Stimulated activated CD4-positive, alpha-beta T cell treated with anti-CD3 and anti-CD28 coated beads, Interleukin-12 subunit alpha, Interleukin-12 subunit beta, amount 100 ng/mL, for 4 hours (primary cell): ENCODE results near the gene THEM5.
A peak's percentile ranks its signal among the peaks of the same experiment; 100 is the strongest.
"Not testable (repeated sequence)": the region's sequence is repeated elsewhere in the genome, so short reads cannot be mapped to it uniquely, and the experiment has no call there.

Source experiments
- DNase-seq: peaks from one replicate; pipeline ENCODE4 v3.0.0-alpha.2; 2020

THEM5 gene

DNA sequence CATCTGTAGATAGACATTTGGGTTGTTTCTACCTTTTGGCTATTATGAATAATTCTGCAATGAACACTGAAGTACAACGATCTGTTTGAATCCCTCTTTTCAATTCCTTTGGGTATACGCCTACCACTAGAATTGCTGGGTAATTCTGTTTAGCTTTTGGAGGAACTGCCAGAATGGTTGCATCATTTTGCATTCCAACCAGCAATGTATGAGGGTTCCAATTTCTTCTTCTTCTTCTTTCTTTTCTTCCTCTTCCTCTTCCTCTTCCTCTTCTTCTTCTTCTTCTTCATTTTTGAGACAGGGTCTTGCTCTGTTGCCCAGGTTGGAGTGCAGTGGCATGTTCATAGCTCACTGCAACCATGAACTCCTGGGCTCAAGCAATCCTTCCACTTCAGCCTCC is 13.8 kb upstream of the THEM5 start:
- no peak for DNase-seq

DNA sequence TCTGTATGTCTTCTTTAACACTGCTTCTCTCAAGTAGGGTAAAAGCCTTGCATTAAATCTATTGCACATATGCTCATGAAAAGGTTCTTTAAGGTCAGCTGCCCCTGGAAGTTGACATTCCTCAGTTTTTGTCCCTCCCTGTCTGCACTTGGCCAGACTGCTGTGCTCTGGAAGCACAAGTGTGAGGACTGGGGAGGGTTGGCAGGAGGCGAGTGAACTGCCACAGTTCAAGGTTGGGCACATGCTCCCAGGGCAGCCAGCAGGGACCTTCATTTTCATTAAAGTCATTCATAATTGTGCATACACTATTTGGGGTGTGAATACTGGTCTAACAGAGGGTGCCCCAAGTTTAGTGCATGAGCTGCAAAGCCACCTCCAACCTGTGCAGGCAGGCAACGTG is 10.9 kb upstream of the THEM5 start:
- DNase-seq, result no peak

DNA sequence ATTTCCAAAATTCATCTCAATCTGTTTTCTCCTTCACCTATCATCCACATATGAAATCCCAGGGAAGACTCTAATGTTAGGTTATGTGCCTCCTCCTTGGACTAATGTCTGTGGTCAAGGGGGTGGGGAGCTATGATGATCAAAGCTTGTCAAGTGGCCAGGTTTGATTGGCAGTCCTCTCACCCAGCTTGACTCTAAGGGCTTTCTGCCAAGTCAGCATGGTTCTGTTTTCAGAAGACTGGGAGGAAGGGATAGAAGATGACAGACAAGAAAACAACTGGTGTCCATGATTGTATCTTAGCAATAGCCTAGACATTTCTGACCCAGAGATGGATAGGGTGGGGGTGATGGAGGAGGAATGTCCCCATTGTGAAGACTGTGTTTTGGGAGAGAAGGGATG is 9.1 kb upstream of the THEM5 start:
- no peak for DNase-seq

DNA sequence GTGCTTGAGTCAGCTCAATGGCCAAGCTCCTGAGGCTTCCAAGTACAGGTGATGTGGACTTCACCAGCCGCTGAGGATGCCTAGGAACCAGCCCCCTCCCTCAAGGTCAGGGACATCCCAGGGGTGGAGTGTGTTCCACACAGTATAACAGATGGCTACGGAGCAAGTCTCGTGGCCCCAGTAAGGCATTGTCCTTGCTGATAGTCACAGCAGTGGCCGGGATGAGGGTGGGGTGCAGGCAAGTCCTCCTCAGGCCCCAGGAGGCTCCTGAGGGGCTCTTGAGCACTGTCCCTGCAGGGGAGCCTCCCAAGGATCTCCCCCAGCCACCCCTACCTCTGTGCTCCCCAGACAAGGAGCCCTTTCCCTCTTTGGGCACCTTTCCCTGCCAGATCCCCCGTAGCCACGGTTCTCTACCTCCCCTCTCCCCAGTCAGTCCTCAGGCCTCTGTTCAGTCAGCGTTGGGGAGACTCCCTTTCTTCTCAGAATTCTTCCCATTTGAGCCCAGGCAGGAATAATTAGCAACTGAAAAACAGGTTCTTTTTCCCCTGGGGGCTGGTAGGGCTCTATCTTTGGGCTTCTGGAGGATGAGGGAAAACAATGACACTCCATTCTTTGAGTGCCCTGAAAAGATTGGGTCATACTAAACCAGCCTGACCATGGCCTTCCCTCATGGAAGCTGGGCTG is 7.1 kb upstream of the THEM5 start:
- no peak for DNase-seq

DNA sequence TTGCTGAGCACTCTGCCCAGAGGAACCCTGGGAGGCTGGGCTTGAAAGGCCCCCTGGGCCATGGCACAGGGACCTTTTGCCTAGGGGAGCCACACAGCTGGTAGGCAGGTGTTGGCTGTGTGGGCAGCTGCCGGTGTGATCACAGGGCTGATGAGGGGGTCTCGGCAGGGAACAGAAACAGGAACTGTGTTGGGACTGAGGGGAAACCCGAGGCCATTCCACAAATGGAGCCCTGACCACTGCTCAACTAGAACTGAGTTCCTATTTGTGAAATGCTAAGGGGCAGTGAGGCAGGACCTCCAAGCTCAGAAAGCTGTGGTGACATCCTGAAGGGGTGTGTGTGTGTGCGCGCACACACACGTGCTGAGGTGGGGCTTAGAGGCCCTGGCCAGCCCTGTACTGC is 6.4 kb upstream of the THEM5 start:
- no peak for DNase-seq

DNA sequence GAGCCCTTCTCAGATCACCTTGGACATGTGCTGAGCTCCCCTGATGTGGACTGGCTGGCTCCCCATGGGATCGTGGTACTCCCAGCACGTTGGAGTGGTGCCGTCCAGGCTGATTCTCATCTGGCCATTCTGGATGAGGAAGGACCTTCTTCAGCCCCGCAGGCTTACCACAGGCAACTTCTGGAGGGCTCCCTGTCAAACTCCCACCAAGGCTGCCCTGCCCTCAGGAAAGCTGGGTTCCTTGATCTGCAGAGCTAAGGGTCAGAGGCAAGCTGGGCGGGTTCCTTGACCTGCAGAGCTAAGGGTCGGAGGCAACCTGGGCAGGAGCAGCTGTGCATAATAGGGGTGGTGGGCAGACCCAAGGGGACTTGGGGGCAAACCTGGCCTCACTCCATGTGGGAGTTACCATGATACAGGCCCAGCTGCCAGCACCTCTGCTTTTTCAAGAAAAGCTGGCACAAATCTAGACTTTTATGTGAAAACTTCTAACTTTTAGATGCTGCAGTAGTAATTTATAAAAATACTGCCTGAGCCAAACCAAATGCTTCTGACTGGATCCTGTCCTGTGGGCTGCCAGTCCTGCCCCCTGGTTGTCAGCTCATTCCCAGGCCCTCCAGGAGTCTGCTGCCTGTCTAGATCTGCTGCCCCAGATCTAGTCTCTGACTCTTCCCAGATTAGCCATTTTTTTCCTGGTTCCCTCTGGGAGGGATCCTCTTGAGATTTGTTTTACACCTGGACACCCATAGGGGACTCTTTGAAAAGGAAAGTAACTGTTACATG is 5.6 kb upstream of the THEM5 start:
- DNase-seq, result no peak

DNA sequence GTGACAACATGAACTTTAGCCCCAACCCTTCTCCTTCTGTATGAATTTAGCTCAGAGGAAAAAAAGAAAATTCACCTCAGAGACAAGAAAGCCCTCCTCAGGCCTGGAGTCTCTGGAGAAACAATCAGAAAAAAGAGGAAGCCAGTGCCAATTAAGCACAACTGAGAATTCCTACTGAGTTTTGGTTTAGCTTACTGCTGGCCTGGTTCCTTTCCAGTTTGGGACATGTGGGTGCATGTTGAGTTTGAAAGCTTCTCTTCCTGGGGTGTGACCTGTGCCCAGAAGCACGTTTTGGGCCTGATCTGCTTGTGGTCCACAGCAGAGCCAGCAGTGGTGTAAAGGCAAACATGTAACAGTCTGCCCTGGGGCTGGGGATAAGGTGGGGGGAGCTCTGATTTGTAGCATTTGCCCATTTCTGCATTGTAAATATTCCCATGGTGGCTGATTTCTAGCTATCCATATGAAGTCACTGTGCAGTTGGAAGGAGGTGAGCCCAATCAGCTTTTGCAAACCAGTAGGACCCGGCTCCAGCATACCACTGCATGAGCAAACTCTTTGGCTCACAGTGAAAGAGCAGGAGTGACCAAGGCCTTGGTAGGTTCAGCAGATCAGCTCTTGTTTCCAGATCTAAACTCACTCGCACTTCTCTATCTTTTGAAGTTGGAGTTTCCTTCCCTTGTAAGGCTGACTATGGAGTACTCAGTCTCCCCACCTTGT is 4.7 kb upstream of the THEM5 start:
- DNase-seq, result no peak

DNA sequence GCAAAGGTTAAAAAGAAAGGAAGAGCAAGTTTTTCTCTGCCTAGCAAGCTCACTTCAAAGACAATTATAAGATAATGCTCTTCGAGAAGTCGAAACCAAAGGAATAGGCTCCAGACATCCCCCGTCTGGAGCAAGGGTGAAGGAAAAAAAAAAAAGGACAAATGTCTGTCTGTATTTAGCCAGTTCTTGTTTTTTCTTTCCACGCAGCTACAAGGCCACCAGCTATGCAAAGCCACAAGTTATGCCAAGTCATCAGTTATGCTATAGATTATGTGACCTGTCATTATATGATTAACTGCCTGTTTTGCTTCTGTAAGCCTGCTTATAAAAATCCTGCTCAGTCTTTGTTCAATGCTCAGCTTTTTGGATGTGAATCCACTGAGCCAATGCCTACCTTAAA is 2.4 kb upstream of the THEM5 start:
- DNase-seq, result no peak

DNA sequence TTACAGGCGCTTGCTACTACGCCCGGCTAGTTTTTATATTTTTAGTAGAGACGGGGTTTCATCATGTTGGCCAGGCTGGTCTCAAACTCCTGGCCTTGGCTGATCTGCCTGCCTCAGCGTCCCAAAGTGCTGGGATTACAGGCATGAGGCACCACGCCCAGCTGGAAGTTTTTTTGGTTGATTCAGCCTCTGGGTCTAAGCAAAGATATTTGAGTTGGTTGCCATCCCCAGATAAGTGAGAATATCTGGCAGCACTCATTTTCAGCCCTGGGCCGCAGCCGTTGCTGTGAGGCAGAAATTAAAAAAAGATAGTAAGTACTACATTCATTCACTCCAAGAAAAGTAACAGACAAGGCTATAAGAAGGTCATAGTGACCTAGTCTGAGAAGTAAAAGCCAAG is 2.0 kb upstream of the THEM5 start:
- DNase-seq, result not testable (repeated sequence)

DNA sequence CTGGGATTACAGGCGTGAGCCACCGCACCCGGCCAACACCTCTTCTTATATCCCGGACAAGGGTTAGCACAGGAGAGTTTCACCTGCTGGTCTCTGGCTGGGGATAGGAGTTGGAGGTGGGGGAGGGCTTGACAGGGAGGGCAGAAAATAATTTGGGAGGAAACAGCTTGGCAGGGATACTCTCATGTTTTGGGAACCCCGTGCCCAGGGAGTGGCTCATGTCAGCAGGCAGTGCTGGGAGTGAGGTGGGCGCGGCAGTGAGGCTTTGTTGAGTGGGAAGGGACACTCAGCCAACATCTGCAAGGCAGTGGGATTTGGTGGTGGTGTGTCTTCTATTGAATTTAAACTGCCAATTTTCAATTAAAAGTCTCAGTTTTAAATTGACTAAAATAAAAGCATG is 1.1 kb upstream of the THEM5 start:
- no peak for DNase-seq

DNA sequence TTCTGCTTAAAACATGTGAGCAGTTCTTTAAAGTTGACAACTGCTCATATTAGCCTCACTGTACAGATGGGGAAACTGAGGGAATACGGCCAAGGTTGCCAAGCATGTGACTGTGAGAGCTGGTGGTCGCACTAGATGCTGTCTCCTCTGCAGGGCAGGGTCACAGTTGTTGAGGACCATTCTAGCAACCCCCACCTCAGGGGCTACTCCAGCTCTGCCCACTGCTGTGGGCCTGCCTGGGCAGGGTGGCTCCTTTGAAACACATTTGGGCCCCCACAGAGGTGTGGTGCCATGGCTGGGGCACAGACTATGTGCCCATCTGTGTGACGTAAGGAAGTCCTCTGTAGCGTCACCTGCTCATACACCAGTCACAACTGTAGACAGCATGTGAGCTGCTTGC is 779 bp downstream of the THEM5 start:
- DNase-seq, result no peak

DNA sequence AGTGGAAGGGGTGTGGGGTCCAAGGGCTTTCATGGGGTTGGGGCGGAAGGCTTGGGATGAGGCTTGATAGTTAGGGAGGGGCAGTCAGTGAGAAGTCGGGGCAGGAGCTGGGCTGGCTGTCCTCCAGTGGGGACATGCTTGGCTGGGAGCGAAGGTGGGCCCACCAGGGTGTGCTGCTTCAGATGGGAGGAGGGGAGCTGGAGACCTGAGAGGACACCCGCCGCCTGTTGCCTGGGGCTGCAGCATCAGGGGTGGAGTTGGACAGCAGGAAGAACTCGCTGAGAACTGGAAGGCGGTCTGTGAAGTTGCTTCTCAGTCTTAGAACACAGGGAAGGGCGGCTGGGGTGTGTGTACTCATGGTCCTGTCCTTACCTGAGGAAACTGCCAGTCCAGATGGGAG is 1.6 kb downstream of the THEM5 start:
- no peak for DNase-seq

DNA sequence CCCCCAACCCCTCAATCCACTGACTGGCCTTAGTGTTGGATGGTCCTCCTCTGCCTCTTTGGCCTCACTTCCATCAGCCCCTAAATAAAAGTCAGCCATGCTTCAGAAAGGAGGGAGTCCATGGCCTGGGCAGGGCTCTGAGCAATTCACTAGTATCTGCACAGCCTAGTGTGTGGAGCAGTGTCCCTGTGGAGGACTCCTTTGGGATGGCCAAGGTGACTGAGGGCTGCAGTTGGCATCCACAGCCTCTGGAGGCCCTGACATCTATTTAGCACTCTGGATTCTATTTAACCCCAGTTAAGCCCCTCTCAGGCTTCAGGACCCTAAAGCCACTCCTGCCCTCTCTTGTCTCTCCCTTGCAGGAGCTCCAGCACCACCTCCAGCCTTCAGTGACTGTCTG is 3.6 kb downstream of the THEM5 start:
- DNase-seq, result no peak

DNA sequence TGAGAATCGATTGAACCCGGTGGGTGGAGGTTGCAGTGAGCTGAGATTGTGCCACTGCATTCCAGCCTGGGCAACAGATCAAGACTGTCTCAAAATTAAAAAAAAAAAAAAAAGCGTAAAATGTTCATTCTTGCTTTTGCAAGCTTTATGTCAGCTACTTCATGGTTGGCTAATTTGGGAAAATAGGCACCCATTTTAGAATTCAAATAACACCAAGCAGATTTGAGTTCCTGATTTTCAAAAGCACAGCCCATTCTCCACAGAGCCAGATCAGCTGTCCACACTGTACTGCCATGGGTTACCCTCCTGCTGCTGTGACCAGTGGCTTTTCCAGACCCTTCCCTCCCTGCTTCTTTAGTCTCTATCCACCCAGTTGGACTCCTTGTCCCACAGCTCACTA is 4.4 kb downstream of the THEM5 start:
- no peak for DNase-seq

DNA sequence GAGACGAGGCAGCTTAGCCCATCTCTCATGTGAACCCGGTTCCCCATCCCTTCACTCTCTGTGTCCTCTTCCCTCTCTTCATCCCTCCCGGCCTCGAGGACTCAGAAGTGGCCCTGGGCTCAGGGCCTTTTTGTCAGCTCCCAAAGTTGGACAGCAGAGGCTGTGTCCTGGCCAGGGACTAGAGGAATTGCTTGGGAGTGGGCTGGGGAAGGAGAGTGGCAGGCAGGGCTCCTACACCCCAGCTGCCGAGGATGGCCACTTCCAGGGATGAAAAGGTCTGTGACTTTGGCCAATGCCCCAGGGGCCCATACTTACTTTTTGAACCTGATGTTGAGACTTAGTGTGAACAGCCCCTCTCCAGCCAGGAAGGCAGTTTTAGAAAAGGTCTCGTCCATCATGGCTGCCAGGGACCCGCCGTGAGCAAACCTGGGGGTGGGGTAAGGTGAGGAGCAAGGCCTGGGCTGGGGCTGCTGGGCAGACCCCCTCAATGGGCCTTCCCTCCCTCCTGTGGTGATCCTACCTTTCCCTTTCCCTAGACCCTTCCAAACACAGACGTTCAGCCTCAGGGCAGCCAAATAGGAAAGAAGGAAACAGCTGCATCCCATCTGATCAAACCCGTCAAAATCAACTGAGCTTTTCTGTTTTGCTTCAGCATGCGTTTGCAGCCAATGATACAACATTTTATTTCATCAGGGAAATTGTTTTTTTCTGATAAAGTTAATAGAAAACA is 5.5 kb downstream of the THEM5 start:
- no peak for DNase-seq

DNA sequence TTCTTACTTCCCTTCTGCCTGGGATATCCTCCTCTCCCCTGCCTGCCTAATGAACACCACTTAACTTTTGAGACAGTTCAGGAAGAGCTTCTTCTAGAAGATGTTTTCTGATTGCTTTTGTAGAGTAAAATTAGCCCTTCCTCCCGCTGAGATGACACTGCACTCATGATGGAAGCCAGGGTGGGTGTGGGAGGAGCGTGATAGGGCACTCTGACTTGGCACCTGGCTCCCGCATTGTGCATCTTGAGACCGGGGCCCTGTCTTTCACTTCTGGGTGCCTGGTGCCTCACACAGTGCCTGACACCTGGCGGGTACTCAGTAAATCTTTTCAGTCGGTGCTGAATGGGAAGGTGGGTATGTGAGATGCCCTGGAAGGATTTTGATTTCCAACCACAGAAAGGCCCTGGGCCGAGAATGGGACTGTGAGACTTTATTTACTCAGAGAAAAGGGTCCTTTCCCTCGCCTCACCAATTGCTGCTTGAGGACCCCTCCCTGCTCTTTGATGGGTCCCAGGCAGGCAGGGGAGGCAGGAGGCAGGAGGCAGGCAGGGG is 6.8 kb downstream of the THEM5 start:
- no peak for DNase-seq

DNA sequence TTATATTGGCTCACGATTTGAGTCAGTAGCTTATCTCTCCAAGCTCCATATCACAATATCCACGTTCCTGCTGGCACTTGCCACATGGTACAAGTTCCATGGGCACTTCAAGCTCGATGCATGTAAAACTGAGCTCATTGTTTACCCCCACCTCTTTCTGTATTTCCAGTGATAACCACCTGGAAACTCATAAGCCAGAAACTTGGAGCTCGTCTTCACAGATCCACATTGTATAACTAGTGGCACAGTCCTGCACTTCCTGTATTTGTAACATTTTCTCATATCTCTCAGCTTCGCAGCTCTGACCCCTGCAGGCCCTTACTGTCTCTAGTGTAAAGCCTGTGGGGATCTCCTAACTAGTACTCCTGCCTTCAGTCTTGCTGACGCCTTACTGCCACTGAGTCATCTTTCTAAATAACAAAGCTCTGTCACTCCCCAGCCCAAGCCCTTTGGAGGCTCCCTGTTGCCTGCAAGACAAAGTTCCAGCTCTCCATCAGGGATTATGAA is 7.4 kb downstream of the THEM5 start:
- no peak for DNase-seq

DNA sequence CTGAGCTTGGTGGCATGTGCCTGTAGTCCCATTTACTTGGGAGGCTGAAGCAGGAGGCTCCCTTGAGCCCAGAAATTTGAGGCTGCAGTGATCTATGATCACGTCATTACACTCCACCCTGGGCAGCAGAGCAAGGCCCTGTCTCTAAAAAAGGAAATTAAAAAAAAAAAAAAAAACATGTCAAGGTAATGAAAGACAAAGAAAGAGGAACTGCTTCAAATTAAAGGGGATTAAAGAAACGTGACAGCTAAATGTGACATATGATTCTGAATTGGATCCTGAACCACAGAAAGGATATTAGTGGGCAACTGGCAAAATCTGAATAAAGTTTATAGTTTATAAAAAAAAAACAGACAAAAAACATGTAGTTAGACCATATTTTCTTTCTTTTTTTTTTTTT is 10.1 kb downstream of the THEM5 start:
- no peak for DNase-seq

DNA sequence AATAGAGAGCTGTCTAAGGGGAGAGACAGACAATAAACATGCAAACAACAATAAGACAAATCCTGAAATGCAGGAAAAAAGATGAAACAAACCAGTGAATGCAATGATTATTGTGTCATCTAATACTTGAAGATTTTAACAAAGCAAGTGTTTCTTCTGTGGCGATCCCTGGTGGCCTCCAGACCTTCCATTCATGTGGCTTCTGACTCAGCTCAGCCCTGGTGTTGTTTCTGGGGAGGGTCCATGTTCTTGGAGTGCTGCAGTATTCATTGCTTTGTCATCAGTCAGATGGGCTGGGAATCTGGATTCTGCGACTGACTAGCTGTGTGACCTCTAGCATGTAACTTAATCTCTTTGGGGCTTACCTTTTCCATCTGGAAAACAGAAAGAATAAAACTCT is 12.4 kb downstream of the THEM5 start:
- no peak for DNase-seq

DNA sequence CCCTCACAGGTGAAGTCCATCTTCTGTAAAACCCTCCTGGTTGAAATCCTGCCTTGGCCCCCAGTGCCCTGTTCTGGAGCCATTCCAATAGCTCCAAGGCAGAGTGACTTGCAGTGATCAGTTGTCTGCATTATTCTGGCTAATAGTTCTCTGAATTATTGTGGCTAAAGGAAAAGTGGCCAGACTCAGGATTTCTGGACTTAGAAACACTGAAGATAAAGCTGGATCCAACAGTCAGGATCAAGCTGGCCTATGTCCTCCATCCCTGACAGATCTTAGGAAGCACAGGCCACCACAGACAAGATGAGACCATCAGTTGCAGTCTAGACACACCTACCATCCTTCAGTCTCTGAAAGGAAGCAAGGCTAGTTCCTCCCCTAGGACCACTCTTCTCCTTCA is 13.1 kb downstream of the THEM5 start:
- DNase-seq, result no peak

DNA sequence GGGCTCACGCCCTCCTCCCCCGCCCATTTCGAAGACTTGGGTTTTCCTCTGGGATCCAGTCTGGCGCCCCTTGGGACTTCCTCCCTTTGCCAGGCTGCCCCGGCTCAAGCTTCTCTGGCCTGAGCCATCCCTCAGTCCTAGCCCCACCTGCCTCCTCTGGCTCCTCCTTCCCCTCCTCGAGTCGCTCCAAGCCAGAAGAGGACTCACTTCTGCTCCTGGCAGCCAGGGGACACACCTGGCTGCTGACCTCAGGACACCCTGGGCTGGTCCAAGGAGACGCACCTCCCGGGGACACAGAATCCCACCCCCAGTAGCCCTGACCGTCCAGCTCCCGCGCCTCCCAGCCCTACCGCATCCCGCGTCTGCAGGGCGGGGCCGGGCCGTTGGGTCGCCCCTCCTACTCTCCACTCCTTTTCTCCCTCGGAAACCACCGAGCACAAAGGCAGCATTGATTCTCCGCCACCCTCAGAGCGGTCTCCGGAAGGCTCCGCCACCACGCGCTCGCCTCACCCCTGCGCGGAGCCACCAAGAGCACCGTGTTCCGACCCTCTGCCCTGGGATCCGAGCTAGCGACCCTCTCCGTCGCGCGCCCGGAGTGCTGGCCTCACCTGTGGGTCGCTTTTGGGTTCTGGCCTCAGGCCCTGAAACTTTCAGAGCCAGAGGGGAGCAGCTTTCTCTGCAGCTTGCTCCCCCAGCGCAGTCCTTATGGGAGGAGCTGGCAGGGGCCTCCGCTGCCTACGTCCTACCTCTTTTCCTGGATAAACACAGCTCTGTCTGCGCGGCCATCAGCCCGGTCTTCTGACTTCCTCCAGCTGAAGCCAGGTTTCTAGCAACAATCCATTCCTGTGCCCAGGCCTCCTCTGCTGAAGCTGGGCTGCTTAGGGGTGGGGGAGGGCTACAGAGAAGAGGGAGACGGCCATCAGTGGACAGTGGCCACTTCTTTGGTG is 13.8 kb downstream of the THEM5 start, which contains the start of gene C2CD4D:
TSS of gene C2CD4D (minus strand) at position 364 of the 947 bp plus-strand sequence. CDS start 831 bp downstream, outside the sequence.
- peak; percentile 61 for DNase-seq

DNA sequence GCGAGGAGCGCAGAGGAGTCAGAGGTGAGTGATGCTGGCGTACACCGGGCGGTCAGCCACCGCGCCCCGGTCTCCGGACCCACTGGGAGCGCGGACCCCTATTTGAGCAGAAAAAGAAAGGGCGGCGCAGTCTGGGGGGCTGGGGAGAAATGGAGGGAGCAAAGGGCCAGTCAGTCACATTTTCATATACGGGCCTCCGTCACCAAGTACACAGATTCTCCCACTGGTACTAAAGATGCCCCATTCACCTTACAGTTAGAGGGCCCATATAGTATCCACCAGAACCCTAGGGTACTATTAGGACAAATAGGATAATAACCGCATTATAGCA is 14.5 kb downstream of the THEM5 start:
- DNase-seq, result no peak
